Nephron progenitor cell (in vitro differentiated cells): ENCODE measurements around the gene ETV5.
"Not testable (repeated sequence)": the region's sequence is repeated elsewhere in the genome, so short reads cannot be mapped to it uniquely, and the experiment has no call there.

ENCODE experiments used
- DNase-seq: peaks from one replicate; pipeline ENCODE4 v3.0.0; 2021
- H3K27ac Mint-ChIP-seq: 2 replicates; pipeline ENCODE4 v1.8.0; 2021; ENCODE audit warnings: mild to moderate bottlenecking, moderate library complexity, mixed read lengths
- H3K27me3 Mint-ChIP-seq: 2 replicates; pipeline ENCODE4 v1.8.0; 2021; ENCODE audit warnings: mild to moderate bottlenecking, low read depth, mixed read lengths; ENCODE audit not compliant: poor library complexity
- H3K36me3 Mint-ChIP-seq: 2 replicates; pipeline ENCODE4 v1.8.0; 2021; ENCODE audit warnings: low read depth, mixed read lengths
- H3K4me1 Mint-ChIP-seq: 2 replicates; pipeline ENCODE4 v1.8.0; 2021; ENCODE audit warnings: mixed read lengths
- H3K4me3 Mint-ChIP-seq: 2 replicates; pipeline ENCODE4 v1.8.0; 2021; ENCODE audit warnings: mild to moderate bottlenecking, moderate library complexity, mixed read lengths
- H3K9me3 Mint-ChIP-seq: 2 replicates; pipeline ENCODE4 v1.8.0; 2021; ENCODE audit warnings: mild to moderate bottlenecking, moderate library complexity, mixed read lengths
- CTCF ChIP-seq: fragments of 200-600 bp; sonication (generic); IDR thresholded peaks from 2 replicates; pipeline ENCODE4 v1.5.0; 2021; ENCODE audit warnings: antibody characterized with exemption

Gene ETV5

GRCh38 chr3:186022931-186023330 lies 86.0 kb downstream of the ETV5 start:
- H3K27ac Mint-ChIP-seq = no peak overlapping the region
- peaks cover 7% of the 10 kb centered on the region for H3K27me3 Mint-ChIP-seq
- no peaks in the 10 kb centered on the region for H3K36me3 Mint-ChIP-seq
- H3K4me1 Mint-ChIP-seq = no peaks in the 10 kb centered on the region
- H3K4me3 Mint-ChIP-seq = no peak overlapping the region
- no peak for DNase-seq
- H3K9me3 Mint-ChIP-seq = peaks cover 7% of the 10 kb centered on the region
- TF ChIP-seq CTCF = no peak

- no peak for DNase-seq
- H3K27me3 Mint-ChIP-seq = peaks cover 10% of the 10 kb centered on the region
- H3K4me1 Mint-ChIP-seq = no peaks in the 10 kb centered on the region
- H3K36me3 Mint-ChIP-seq = no peaks in the 10 kb centered on the region
- no peak overlapping the region for H3K4me3 Mint-ChIP-seq
- no peak overlapping the region for H3K27ac Mint-ChIP-seq
- TF ChIP-seq CTCF = no peak
- H3K9me3 Mint-ChIP-seq = peaks cover 13% of the 10 kb centered on the region
These were observed 87.1 kb downstream of the ETV5 start for GRCh38 chr3:186021673-186022362.

- not testable (repeated sequence) for DNase-seq, H3K4me1 Mint-ChIP-seq, H3K4me3 Mint-ChIP-seq, H3K36me3 Mint-ChIP-seq, H3K27ac Mint-ChIP-seq, H3K27me3 Mint-ChIP-seq
- H3K9me3 Mint-ChIP-seq = peaks cover 18% of the 10 kb centered on the region
These were observed 87.6 kb downstream of the ETV5 start for GRCh38 chr3:186021250-186021649.

GRCh38 chr3:186019288-186019687 lies 89.6 kb downstream of the ETV5 start:
- H3K36me3 Mint-ChIP-seq, H3K4me1 Mint-ChIP-seq, DNase-seq, H3K27ac Mint-ChIP-seq, H3K27me3 Mint-ChIP-seq, H3K4me3 Mint-ChIP-seq: not testable (repeated sequence)
- peaks cover 30% of the 10 kb centered on the region for H3K9me3 Mint-ChIP-seq

- Mint-ChIP-seq H3K27ac (no peak overlapping the region), H3K27me3 (peaks cover 15% of the 10 kb centered on the region), H3K36me3 (peaks cover 5% of the 10 kb centered on the region), H3K4me3 (no peak overlapping the region), H3K9me3 (peaks cover 30% of the 10 kb centered on the region), H3K4me1 (no peaks in the 10 kb centered on the region)
- no peak for TF ChIP-seq CTCF
- DNase-seq = no peak
These were observed 94.0 kb downstream of the ETV5 start for GRCh38 chr3:186014866-186015265.

GRCh38 chr3:186013312-186013711 lies 95.6 kb downstream of the ETV5 start:
- Mint-ChIP-seq H3K4me3 (no peak overlapping the region), H3K27me3 (peaks cover 15% of the 10 kb centered on the region), H3K27ac (no peak overlapping the region), H3K36me3 (peaks cover 5% of the 10 kb centered on the region), H3K9me3 (peaks cover 30% of the 10 kb centered on the region), H3K4me1 (no peaks in the 10 kb centered on the region)
- no peak for TF ChIP-seq CTCF
- DNase-seq = no peak

- no peaks in the 10 kb centered on the region for H3K4me1 Mint-ChIP-seq
These were observed 96.8 kb downstream of the ETV5 start for GRCh38 chr3:186012137-186012536.

More at GRCh38 chr3:186012137-186012536, 96.8 kb downstream of the ETV5 start:
- TF ChIP-seq CTCF = no peak
- H3K27ac Mint-ChIP-seq = no peak overlapping the region
- H3K4me3 Mint-ChIP-seq = no peak overlapping the region
- DNase-seq = no peak
- peaks cover 26% of the 10 kb centered on the region for H3K9me3 Mint-ChIP-seq
- H3K36me3 Mint-ChIP-seq = peaks cover 5% of the 10 kb centered on the region
- H3K27me3 Mint-ChIP-seq = peaks cover 15% of the 10 kb centered on the region
